GM19351 (cell line): Measurements from ENCODE around the gene TBX1.

ENCODE experiments used
- ATAC-seq: cut with Tn5 transposase; IDR thresholded peaks from one replicate; pipeline ENCODE4 v1.9.1; 2021; ENCODE audit warnings: mild to moderate bottlenecking, moderate library complexity; ENCODE audit not compliant: unreplicated experiment

The TBX1 gene

GRCh38 chr22:19797086-19798002 lies 36.8 kb downstream of the TBX1 start:
- ATAC-seq: no peak

- ATAC-seq: no peak
Observed at GRCh38 chr22:19798003-19798665, 37.6 kb downstream of the TBX1 start.

GRCh38 chr22:19798891-19799293 lies 38.3 kb downstream of the TBX1 start:
- no peak for ATAC-seq

- no peak for ATAC-seq
Observed at GRCh38 chr22:19799322-19800190, 39.0 kb downstream of the TBX1 start.

GRCh38 chr22:19800306-19800705 lies 39.7 kb downstream of the TBX1 start:
- no peak for ATAC-seq

GRCh38 chr22:19800761-19801244 lies 40.2 kb downstream of the TBX1 start:
- ATAC-seq: no peak

- no peak for ATAC-seq
Observed at GRCh38 chr22:19801340-19802000, 40.9 kb downstream of the TBX1 start.

- no peak for ATAC-seq
Observed at GRCh38 chr22:19802001-19802893, 41.7 kb downstream of the TBX1 start.

DNA sequence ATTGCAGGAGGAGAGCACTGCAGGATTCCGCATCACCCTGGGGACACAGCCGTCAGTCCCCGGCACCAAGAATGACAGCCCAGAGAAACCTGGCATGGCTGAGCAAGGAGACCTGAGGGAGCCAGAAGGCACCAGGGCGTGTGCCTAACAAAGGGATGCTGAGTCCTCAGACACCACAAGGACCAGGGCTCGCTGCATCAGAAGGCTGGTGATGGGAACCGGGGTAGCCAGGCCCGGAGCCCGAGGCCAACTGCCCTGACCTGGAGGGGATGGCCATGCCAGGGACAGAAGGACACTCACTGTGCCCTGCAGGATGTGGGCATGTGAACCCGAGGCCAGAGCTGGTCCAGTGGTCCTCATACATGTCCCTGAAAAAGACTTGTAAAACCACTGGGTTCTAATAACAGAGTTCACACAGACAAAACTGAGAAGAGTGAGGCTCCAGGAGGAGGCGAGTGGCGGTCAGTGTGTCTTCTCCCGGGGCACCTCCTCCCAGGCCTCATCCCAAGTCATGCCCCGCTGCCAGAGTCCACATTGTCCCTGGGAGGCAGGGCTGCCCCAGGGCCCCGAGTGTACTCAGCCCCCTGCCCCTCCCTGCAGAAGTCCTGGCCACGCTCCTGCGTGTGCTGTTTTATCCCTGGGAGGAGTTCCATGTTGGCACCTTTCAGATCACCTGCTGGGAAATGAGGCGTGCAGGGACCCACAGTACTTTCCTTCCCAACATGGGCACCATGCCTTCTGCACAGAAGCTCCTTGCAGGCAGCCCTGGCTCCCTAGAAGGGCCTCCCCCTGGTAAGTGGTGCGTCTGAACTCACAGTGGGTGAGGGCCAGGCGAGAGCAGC lies 42.5 kb downstream of the TBX1 start:
- no peak for ATAC-seq

DNA sequence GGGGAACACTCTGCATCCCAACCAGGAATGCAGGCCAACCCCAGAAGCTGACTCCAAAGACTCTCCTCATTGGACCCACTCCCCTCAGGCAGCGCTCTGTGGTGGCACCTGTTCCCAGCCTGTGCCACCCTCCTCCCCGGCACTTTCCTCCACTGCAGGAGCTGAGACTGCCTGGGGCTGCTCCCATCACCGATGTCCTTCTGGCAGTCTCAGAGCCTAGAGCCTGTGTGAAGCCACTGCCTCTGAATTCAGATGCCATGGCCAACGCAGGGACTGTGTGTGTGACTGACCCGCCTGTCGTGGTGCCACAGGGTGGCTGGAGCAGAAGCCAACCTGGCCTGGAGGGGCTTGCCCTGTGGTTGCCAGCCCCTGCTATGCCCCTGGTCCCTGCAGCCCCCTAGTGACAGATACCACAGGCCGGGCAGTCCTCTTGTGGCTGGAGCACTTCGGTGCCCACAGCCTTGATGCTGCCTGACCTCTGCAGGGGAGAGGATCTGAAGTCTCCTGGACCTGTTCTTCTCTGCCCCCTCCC lies 43.2 kb downstream of the TBX1 start:
- no peak for ATAC-seq

- ATAC-seq: no peak
Observed at GRCh38 chr22:19805821-19806212, 45.2 kb downstream of the TBX1 start.

GRCh38 chr22:19806213-19807160 lies 45.9 kb downstream of the TBX1 start:
- ATAC-seq: no peak

- ATAC-seq: no peak
Observed at GRCh38 chr22:19807161-19807913, 46.8 kb downstream of the TBX1 start.

- ATAC-seq: no peak
Observed at GRCh38 chr22:19807914-19808872, 47.6 kb downstream of the TBX1 start.

GRCh38 chr22:19808873-19809478 lies 48.4 kb downstream of the TBX1 start:
- no peak for ATAC-seq
